ENCODE results near the gene ANTKMT. TPM values are rescaled to one million over a fixed set of nuclear protein-coding genes. Genes with fewer than 3 reads are reported as not detected.

The ANTKMT gene
- total and polyA plus RNA-seq, 2 of the 4 experiments (the other 2 are of a cell fraction) = 7.3 to 16.2 TPM

- Histone ChIP-seq H3K56ac (ENCODE audit: extremely low read depth, insufficient read depth, low read length) (no peak overlapping the region), H2AK5ac (ENCODE audit: low read depth, low read length) (no peak overlapping the region), H2BK120ac (ENCODE audit: low read depth, low read length) (no peak overlapping the region), H3K9ac (ENCODE audit: low read depth, low read length) (no peak overlapping the region), H4K8ac (ENCODE audit: low read depth in 2 of 2, low read length in 2 of 2) (no peak overlapping the region), H3K9me3 (ENCODE audit: control insufficient read depth, insufficient read depth, low read length) (no peaks in the 10 kb centered on the region), H3K18ac (ENCODE audit: low read depth, low read length) (no peak overlapping the region), H4K20me1 (ENCODE audit: insufficient read depth, low read length) (peaks cover 9% of the 10 kb centered on the region), H2AFZ (replicated peaks; ENCODE audit: low read length, poor library complexity) (no peak overlapping the region), H3K36me3 (ENCODE audit: control insufficient read depth, insufficient read depth, low read length) (no peaks in the 10 kb centered on the region), H3K23ac (ENCODE audit: low read depth, low read length) (no peak overlapping the region), H4K91ac (ENCODE audit: insufficient read depth, low read depth, low read length) (no peak overlapping the region), H2BK5ac (ENCODE audit: low read depth, low read length, poor library complexity, severe bottlenecking) (no peak overlapping the region), H2BK15ac (ENCODE audit: low read depth, low read length) (no peak overlapping the region), H3K9me1 (ENCODE audit: insufficient read depth, low read length) (peaks cover 4% of the 10 kb centered on the region; the same call in 1 of the 2 replicates), H2BK20ac (ENCODE audit: low read depth, low read length) (no peak overlapping the region), H3K4ac (ENCODE audit: low read depth, low read length) (no peak overlapping the region), H2AK9ac (replicated peaks; ENCODE audit: low read depth, low read length, poor library complexity) (no peak overlapping the region), H3K27me3 (ENCODE audit: control insufficient read depth, insufficient read depth, low read length) (peaks cover 73% of the 10 kb centered on the region), H3K79me1 (ENCODE audit: low read depth in 1 of 2, low read length in 2 of 2) (no peaks in the 10 kb centered on the region), H3K4me1 (ENCODE audit: control insufficient read depth, insufficient read depth, low read length) (peaks cover 3% of the 10 kb centered on the region; the same call in 1 of the 2 replicates), H3K27ac (ENCODE audit: insufficient read depth, low read length) (no peak overlapping the region), H3K4me3 (ENCODE audit: insufficient read depth, low read depth, low read length) (no peak overlapping the region), H3K4me2 (ENCODE audit: low read depth, low read length) (no peak overlapping the region), H3K14ac (replicated peaks; ENCODE audit: low read depth, low read length) (no peak overlapping the region), H4K5ac (ENCODE audit: low read depth, low read length) (no peak overlapping the region)
- intact Hi-C loops (cut with micrococcal nuclease) = no loop called here
- POLR2A ChIA-PET (ENCODE audit: unreplicated experiment) = no interaction called here
- no TSS peak for BruUV-seq (replicated peaks)
- CTCF ChIA-PET = interaction anchor here (0.7 kb wide), 1 partner anchor 1821 kb away, joined by 6 read pairs; no protein-coding TSS in a partner anchor
- 47% methylated on average over 10 of the region's 19 CpGs; no CpG with 5 or more reads in 1 of the 2 experiments for WGBS, 2 experiments (ENCODE audit: extremely low coverage in 2 of 2, insufficient read length in 1 of 2)
- ATAC-seq (ENCODE audit: low read depth) = no peak
- TF ChIP-seq CTCF (conservative IDR thresholded peaks at IDR 0.05; ENCODE audit: low read depth, low read length) (no peak), ELK1 (IDR thresholded peaks at IDR 0.05; ENCODE audit: borderline replicate concordance, low read depth, low read length) (no peak), POLR2A (IDR thresholded peaks at IDR 0.05; ENCODE audit: low read depth, low read length) (no peak), SMC3 (IDR thresholded peaks at IDR 0.05; ENCODE audit: low read depth, low read length) (no peak), FOS (IDR thresholded peaks at IDR 0.05; ENCODE audit: low read depth, low read length) (no peak), RCOR1 (IDR thresholded peaks at IDR 0.05; ENCODE audit: insufficient replicate concordance, low read length) (no peak), RFX5 (IDR thresholded peaks at IDR 0.05; ENCODE audit: low read depth, low read length) (no peak), MAZ (IDR thresholded peaks at IDR 0.05; ENCODE audit: borderline replicate concordance, low read depth, low read length) (no peak), USF2 (IDR thresholded peaks at IDR 0.05; ENCODE audit: low read depth, low read length) (no peak), CEBPB (IDR thresholded peaks at IDR 0.05; ENCODE audit: low read depth, low read length) (no peak)
- DNase-seq = no peak
- in situ Hi-C loops (cut with MboI; ENCODE audit: low sequenced_read_pairs) = no loop called here
- dilution Hi-C loops (cut with HindIII; ENCODE audit: low sequenced_read_pairs, unreplicated experiment) = no loop called here
These were observed 21.9 kb upstream of the ANTKMT start for GRCh38 chr16:698911-699671.

Data from IMR-90 (cell line).